ENCODE measurements around the gene LYSMD2. TPM values are rescaled to one million over a fixed set of nuclear protein-coding genes. Genes with fewer than 3 reads are reported as not detected.

LYSMD2 gene
- total RNA-seq, 1 donor from 2014 or later, result 4.2 TPM

DNA sequence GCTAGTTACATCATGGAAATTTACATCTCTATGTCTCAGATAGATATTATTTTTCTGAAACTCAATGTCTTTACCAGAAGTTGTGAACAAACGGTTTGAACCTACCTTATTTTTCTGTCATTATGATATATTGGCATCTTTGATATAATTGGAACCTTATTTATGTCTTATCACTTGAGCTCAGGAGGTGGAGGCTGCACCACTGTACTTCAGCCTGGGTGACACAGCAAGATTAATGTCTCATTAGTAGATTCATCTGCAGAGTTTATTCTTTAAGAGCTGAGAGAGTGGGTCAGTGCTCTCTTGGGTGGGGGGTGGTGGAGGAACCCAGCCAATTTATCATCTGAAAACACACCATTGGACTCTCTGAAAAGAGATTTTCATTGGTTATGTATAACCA, 34.7 kb downstream of the LYSMD2 start:
- TF ChIP-seq, protein P1, sequence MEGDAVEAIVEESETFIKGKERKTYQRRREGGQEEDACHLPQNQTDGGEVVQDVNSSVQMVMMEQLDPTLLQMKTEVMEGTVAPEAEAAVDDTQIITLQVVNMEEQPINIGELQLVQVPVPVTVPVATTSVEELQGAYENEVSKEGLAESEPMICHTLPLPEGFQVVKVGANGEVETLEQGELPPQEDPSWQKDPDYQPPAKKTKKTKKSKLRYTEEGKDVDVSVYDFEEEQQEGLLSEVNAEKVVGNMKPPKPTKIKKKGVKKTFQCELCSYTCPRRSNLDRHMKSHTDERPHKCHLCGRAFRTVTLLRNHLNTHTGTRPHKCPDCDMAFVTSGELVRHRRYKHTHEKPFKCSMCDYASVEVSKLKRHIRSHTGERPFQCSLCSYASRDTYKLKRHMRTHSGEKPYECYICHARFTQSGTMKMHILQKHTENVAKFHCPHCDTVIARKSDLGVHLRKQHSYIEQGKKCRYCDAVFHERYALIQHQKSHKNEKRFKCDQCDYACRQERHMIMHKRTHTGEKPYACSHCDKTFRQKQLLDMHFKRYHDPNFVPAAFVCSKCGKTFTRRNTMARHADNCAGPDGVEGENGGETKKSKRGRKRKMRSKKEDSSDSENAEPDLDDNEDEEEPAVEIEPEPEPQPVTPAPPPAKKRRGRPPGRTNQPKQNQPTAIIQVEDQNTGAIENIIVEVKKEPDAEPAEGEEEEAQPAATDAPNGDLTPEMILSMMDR (IDR thresholded peaks at IDR 0.05; ENCODE audit: borderline replicate concordance), result no peak
- intact Hi-C loops (cut with micrococcal nuclease), result no loop called here
- Histone ChIP-seq H3K4me3 (no peak overlapping the region), H3K27ac (replicated peaks) (no peak overlapping the region), H3K27me3 (ENCODE audit: low read depth) (peaks cover 5% of the 10 kb centered on the region), H3K9me3 (replicated peaks) (no peaks in the 10 kb centered on the region), H3K4me1 (no peaks in the 10 kb centered on the region), H3K36me3 (no peaks in the 10 kb centered on the region)
- DNase-seq, result no peak

DNA sequence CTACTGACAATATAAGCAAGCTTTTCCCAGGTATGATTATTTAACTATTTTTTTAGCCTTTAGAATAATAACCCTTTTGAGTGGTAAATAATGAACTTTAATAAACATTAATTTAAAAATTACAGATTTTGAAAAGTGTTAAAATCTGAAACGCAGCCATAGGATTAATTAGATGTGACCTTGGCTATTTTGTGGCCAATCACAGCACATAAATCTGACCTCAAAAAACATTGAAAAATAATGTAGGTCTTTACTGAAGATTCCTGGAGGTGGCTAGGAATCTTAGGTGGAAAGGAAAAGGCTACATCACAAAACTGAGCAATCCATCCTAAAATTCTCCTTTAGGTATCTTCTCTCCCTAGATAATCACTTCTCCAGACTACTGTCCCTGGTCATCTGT, 38.1 kb downstream of the LYSMD2 start:
- TF ChIP-seq, protein P1 (IDR thresholded peaks at IDR 0.05; ENCODE audit: borderline replicate concordance), result no peak
- intact Hi-C loops (cut with micrococcal nuclease), result no loop called here

DNA sequence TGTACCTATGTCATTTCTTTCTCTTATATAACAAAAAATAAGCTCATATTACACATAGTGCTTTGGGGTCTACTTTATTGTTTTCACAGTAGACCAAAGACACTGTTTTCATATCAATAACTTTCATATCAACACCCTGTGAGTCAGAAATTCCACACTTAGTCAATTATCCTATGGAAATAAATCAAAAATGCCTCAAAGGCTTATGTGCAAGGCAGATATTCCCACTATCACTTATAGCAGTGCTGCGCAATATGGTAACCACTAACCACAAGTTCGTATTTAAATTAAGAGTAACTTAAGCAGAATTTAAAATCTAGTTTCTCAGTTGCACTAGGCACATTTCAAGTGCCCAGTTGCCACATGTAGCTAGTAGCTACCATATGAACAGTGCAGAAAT, 40.3 kb downstream of the LYSMD2 start:
- Histone ChIP-seq H3K27ac (replicated peaks) (no peak overlapping the region), H3K4me1 (no peaks in the 10 kb centered on the region), H3K27me3 (ENCODE audit: low read depth) (no peaks in the 10 kb centered on the region), H3K4me3 (no peak overlapping the region), H3K9me3 (replicated peaks) (no peaks in the 10 kb centered on the region), H3K36me3 (no peaks in the 10 kb centered on the region)
- TF ChIP-seq, protein P1 (IDR thresholded peaks at IDR 0.05; ENCODE audit: borderline replicate concordance), result no peak
- intact Hi-C loops (cut with micrococcal nuclease), result no loop called here
- no peak for DNase-seq

More for the DNA sequence above, 38.1 kb downstream of the LYSMD2 start:
- DNase-seq, result no peak
- no peaks in the 10 kb centered on the region for H3K9me3 ChIP-seq (replicated peaks)
- H3K36me3 ChIP-seq, result no peaks in the 10 kb centered on the region
- H3K4me3 ChIP-seq, result no peak overlapping the region
- H3K27ac ChIP-seq (replicated peaks), result no peak overlapping the region
- H3K27me3 ChIP-seq (ENCODE audit: low read depth), result no peaks in the 10 kb centered on the region
- H3K4me1 ChIP-seq, result no peaks in the 10 kb centered on the region

DNA sequence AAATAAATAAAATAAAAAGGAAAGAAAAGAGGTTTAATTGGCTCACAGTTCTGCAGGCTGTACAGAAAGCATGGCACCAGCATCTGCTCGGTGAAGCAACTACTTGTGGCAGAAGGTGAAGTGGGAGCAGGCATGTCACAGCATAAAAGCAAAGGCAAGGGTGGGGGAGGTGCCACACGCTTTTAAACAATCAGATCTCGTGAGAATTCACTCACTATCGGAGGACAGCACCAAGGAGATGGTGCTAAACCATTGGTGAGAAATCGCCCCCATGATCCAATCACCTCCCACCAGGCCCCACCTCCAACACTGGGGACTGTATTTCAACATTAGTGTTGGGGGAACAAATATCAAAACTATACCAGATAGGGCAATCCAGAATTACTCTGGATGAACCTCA, 40.9 kb downstream of the LYSMD2 start:
- no peak for DNase-seq
- Histone ChIP-seq H3K27me3 (ENCODE audit: low read depth) (peaks cover 2% of the 10 kb centered on the region), H3K4me3 (no peak overlapping the region), H3K27ac (replicated peaks) (no peak overlapping the region), H3K4me1 (no peaks in the 10 kb centered on the region), H3K36me3 (no peaks in the 10 kb centered on the region), H3K9me3 (replicated peaks) (no peaks in the 10 kb centered on the region)
- intact Hi-C loops (cut with micrococcal nuclease), result no loop called here
- TF ChIP-seq, protein P1 (IDR thresholded peaks at IDR 0.05; ENCODE audit: borderline replicate concordance), result no peak

DNA sequence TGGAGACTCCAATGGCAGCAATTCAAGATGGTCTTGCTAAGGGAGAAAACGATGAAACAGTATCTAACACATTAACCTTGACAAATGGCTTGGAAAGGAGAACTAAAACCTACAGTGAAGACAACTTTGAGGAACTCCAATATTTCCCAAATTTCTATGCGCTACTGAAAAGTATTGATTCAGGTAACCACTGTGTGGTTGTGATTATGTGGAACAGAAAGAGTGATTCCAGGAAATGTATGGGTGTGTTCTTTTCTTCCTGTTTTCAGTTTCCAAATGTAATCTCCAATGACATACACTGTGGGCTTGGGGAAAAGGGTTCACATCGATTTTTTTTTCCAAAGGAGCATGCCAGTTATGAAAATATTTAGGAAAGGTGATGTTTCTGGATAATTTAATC, 45.3 kb downstream of the LYSMD2 start:
- H3K27ac ChIP-seq (replicated peaks), result no peak overlapping the region
- no peaks in the 10 kb centered on the region for H3K4me1 ChIP-seq
- DNase-seq, result no peak
- H3K36me3 ChIP-seq, result no peaks in the 10 kb centered on the region
- intact Hi-C loops (cut with micrococcal nuclease), result no loop called here
- H3K9me3 ChIP-seq (replicated peaks), result no peaks in the 10 kb centered on the region
- no peak overlapping the region for H3K4me3 ChIP-seq
- H3K27me3 ChIP-seq (ENCODE audit: low read depth), result peaks cover 20% of the 10 kb centered on the region
- TF ChIP-seq, protein P1 (IDR thresholded peaks at IDR 0.05; ENCODE audit: borderline replicate concordance), result no peak

DNA sequence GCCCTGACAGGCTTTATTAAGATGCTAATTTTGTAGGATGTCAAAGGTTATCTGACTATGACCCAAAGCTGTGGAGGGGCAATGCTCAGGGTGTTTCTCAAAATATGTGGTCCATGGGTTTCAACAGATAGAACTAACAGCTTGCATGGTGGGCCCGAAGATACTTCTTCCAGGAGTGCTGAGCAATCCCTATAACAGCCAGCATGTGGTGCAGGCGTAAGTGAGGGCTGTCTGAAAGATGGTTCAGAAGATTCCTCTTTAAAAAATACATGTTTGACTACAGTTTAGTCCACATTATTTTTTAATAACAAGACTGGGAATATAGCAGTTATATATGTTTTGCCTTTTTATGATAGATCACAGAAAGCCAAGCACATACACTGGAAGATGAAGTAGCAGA, 48.6 kb downstream of the LYSMD2 start:
- Histone ChIP-seq H3K9me3 (replicated peaks) (no peaks in the 10 kb centered on the region), H3K27me3 (ENCODE audit: low read depth) (peaks cover 46% of the 10 kb centered on the region), H3K4me3 (no peak overlapping the region), H3K4me1 (no peaks in the 10 kb centered on the region), H3K36me3 (no peaks in the 10 kb centered on the region), H3K27ac (replicated peaks) (no peak overlapping the region)
- intact Hi-C loops (cut with micrococcal nuclease), result no loop called here
- TF ChIP-seq, protein P1 (IDR thresholded peaks at IDR 0.05; ENCODE audit: borderline replicate concordance), result peak; percentile 38
- no peak for DNase-seq

All from left ventricle myocardium inferior (tissue), 1 donor.